Uterus (tissue), 2 donors: Measurements from ENCODE around the gene SLC39A1.

Experiments
- POLR2A ChIP-seq, 2 donors: fragments of 450-650 bp; IDR thresholded peaks; one replicate each; pipeline ENCODE4 v1.6.1; 2016; ENCODE audit warnings: antibody characterized with exemption in 2 of 2, mild to moderate bottlenecking in 1 of 2, moderate library complexity in 1 of 2
- TF ChIP-seq, protein P1 (sequence below), 4 experiments: fragments of 200-600 bp in 2 of 4; fragments of 450-650 bp in 2 of 4; sonication (generic) in 2 of 4; IDR thresholded peaks; one replicate each; pipeline ENCODE4 v1.5.1; 2016 to 2019; ENCODE audit warnings: antibody characterized with exemption in 4 of 4, mild to moderate bottlenecking in 2 of 4, moderate library complexity in 1 of 4

DNA sequence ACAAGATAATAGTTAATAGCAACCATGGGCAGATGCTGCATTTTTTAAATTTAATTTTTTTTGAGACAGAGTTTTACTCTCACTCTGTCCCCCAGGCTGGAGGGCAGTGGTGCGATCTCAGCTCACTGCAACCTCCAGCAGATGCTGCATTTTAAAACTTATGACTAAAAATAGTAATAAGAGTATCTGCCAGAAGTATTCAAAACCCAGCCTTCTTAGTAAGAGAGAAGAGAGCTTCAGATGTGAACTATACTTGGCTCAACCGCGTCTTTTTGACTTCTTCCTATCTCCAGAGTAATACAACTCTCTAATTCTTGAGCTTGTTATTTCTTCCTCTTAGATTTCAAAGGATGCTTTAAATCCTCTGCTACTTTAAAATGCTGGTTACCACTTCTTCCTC is 31.9 kb upstream of the SLC39A1 start:
- TF ChIP-seq, protein P1, sequence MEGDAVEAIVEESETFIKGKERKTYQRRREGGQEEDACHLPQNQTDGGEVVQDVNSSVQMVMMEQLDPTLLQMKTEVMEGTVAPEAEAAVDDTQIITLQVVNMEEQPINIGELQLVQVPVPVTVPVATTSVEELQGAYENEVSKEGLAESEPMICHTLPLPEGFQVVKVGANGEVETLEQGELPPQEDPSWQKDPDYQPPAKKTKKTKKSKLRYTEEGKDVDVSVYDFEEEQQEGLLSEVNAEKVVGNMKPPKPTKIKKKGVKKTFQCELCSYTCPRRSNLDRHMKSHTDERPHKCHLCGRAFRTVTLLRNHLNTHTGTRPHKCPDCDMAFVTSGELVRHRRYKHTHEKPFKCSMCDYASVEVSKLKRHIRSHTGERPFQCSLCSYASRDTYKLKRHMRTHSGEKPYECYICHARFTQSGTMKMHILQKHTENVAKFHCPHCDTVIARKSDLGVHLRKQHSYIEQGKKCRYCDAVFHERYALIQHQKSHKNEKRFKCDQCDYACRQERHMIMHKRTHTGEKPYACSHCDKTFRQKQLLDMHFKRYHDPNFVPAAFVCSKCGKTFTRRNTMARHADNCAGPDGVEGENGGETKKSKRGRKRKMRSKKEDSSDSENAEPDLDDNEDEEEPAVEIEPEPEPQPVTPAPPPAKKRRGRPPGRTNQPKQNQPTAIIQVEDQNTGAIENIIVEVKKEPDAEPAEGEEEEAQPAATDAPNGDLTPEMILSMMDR (IDR thresholded peaks at IDR 0.05) = no peak
- TF ChIP-seq POLR2A (IDR thresholded peaks at IDR 0.05) = no peak
